Lung (tissue), 16 donors: ENCODE data around the gene THAP7. TPM values are rescaled to one million over a fixed set of nuclear protein-coding genes. Genes with fewer than 3 reads are reported as not detected.
"Not testable (repeated sequence)": the region's sequence is repeated elsewhere in the genome, so short reads cannot be mapped to it uniquely, and the experiment has no call there.

Source experiments
- ATAC-seq: fragments of 200-7000 bp; cut with Tn5 transposase; one replicate; pipeline ENCODE4 v1.9.1; 2020; ENCODE audit warnings: moderate number of reproducible peaks; ENCODE audit not compliant: insufficient read depth, low FRiP score
- DNase-seq, 3 donors: peaks; one replicate each; pipeline ENCODE4 v3.0.0-alpha.2; 2013 to 2017
- H3K27ac ChIP-seq, 2 donors: one replicate each; pipeline ENCODE4 v1.5.1; 2013; ENCODE audit warnings: mild to moderate bottlenecking in 2 of 2, moderate library complexity in 2 of 2, control low read depth in 1 of 2, inconsistent platforms in 1 of 2, low read depth in 1 of 2, low read length in 1 of 2
- H3K27me3 ChIP-seq, 3 donors: one replicate each; pipeline ENCODE4 v1.5.1; 2013; ENCODE audit warnings: low read length in 2 of 3; ENCODE audit not compliant: control insufficient read depth in 3 of 3, insufficient read depth in 3 of 3
- H3K36me3 ChIP-seq, 4 donors: one replicate each; pipeline ENCODE4 v1.5.1; 2013; ENCODE audit warnings: low read length in 4 of 4, mild to moderate bottlenecking in 1 of 4, moderate library complexity in 1 of 4; ENCODE audit not compliant: control insufficient read depth in 4 of 4, insufficient read depth in 4 of 4
- H3K4me1 ChIP-seq, 5 donors: one replicate each; pipeline ENCODE4 v1.5.1; 2013; ENCODE audit warnings: low read length in 5 of 5, mild to moderate bottlenecking in 2 of 5, moderate library complexity in 1 of 5; ENCODE audit not compliant: control insufficient read depth in 5 of 5, insufficient read depth in 5 of 5
- H3K4me3 ChIP-seq: one replicate; pipeline ENCODE4 v1.5.1; 2013; ENCODE audit warnings: mild to moderate bottlenecking, control low read depth, moderate library complexity
- H3K9ac ChIP-seq, 2 donors: one replicate each; pipeline ENCODE4 v1.5.1; 2013; ENCODE audit warnings: low read length in 2 of 2, control low read depth in 1 of 2; ENCODE audit not compliant: insufficient read depth in 1 of 2
- H3K9me3 ChIP-seq, 4 donors: one replicate each; pipeline ENCODE4 v1.5.1; 2013; ENCODE audit warnings: low read length in 3 of 4, mild to moderate bottlenecking in 1 of 4, moderate library complexity in 1 of 4; ENCODE audit not compliant: control insufficient read depth in 4 of 4, insufficient read depth in 3 of 4
- CTCF ChIP-seq: IDR thresholded peaks from 2 replicates; pipeline ENCODE4 v1.5.1; 2012; ENCODE audit warnings: mild to moderate bottlenecking; ENCODE audit errors: control extremely low read depth, extremely low read depth
- WGBS, 2 donors: extraction: QIAGEN DNeasy Blood & Tissue Kit; methylation state at CpG; one replicate each; pipeline ENCODE4 v1.1.7; 2013; 5-methylcytosine and 5-hydroxymethylcytosine counted together
- long read RNA-seq, 5 donors: transcript quantifications; one replicate each; lab custom pipeline, GENCODE V29; 2026
- polyA plus RNA-seq, 2 donors: library from polyadenylated mRNA; stranded (reverse); fragments of 200-250 nt; gene quantifications; one replicate each; pipeline ENCODE4 v1.2.1, GENCODE V29; 2013
- total RNA-seq, 2 donors: library from RNA; depleted of rRNA in 1 of 2; stranded (reverse); fragments of >200 nt in 1 of 2; gene quantifications; one replicate each; pipeline ENCODE4 v1.2.1, GENCODE V29; 2014 to 2021
- donor health status: control.
- donor health status: control.
- donor health status: Bipolar disorder and iron deficiency.
- donor health status: healthy.
- donor health status: DM: yes; HTN: yes; CAD: no.

Gene THAP7
- 10 to 100 TPM; 20.4 to 28.1 TPM for total RNA-seq
- 10 to 100 TPM; 27.1 to 61.3 TPM for polyA plus RNA-seq
- long read RNA-seq, donor 1, transcript THAP7-202 (5 exons, 1,144 nt), result minor isoform, 5 of 31 reads
- long read RNA-seq, donor 1, transcript THAP7-204 (2 exons, 1,809 nt), result major isoform, 8 of 31 reads
- long read RNA-seq, donor 1, partial matches to known transcripts, result 10 of 31 reads
- long read RNA-seq, donor 1, other reads (novel, unspliced or antisense), result 0 of 31 reads
- long read RNA-seq, donor 2, partial matches to known transcripts, result 0 of 11 reads
- long read RNA-seq, donor 2, other reads (novel, unspliced or antisense), result 0 of 11 reads
- long read RNA-seq, donor 3, partial matches to known transcripts, result 0 of 3 reads
- long read RNA-seq, donor 3, other reads (novel, unspliced or antisense), result 0 of 3 reads
- long read RNA-seq, donor 4, partial matches to known transcripts, result 0 of 9 reads
- long read RNA-seq, donor 4, other reads (novel, unspliced or antisense), result 0 of 9 reads
- long read RNA-seq, donor 5, transcript THAP7-208 (3 exons, 1,957 nt), result major isoform, 6 of 15 reads
- long read RNA-seq, donor 5, transcript THAP7-204 (2 exons, 1,809 nt), result major isoform, 6 of 15 reads
- long read RNA-seq, donor 5, partial matches to known transcripts, result 0 of 15 reads
- long read RNA-seq, donor 5, other reads (novel, unspliced or antisense), result 0 of 15 reads

GRCh38 chr22:21001601-21002325, at the start of gene THAP7:
Gene THAP7, minus strand, starts transcription at chr22:21002118. Its CDS starts 207 bp downstream, at chr22:21001911.
- H3K4me3 ChIP-seq, result peak within 1 kb of the TSS; percentile 65
- no peak for TF ChIP-seq CTCF

GRCh38 chr22:21051145-21051830, 49.4 kb upstream of the THAP7 start:
- Histone ChIP-seq H3K9ac (no peak overlapping the region), H3K4me3 (no peak overlapping the region), H3K36me3 (no peaks in the 10 kb centered on the region), H3K4me1 (peaks cover 0 to under 1% (median 0%) of the 10 kb centered on the region in 5 donors), H3K27ac (no peak overlapping the region), H3K9me3 (peaks cover 0 to 1% (median 0%) of the 10 kb centered on the region in 4 donors), H3K27me3 (peaks cover 0 to 3% (median 0%) of the 10 kb centered on the region in 3 donors)
- no peak for TF ChIP-seq CTCF
- ATAC-seq (no peak), DNase-seq (no peak)
- 84 to 88% methylated on average over 9 of the region's 9 CpGs for WGBS, 2 donors

More at GRCh38 chr22:21001601-21002325, at the start of gene THAP7:
- DNase-seq (peak; percentile 97 to 98 (median 98)), ATAC-seq (peak; percentile 97)
- 0% methylated on average over 83 of the region's 83 CpGs for WGBS, 2 donors
- H3K9ac ChIP-seq, result peak within 1 kb of the TSS; percentile 76 to 81
- H3K27me3 ChIP-seq, result no peaks in the 10 kb centered on the region
- H3K4me1 ChIP-seq, result peaks cover 5 to 30% (median 13%) of the 10 kb centered on the region in 5 donors
- peaks cover 0 to 29% (median 2%) of the 10 kb centered on the region in 4 donors for H3K36me3 ChIP-seq
- no peaks in the 10 kb centered on the region for H3K9me3 ChIP-seq
- H3K27ac ChIP-seq, result peak within 1 kb of the TSS; percentile 96 to 99

- H3K36me3 ChIP-seq, DNase-seq, H3K27me3 ChIP-seq, H3K9ac ChIP-seq, H3K27ac ChIP-seq, H3K4me3 ChIP-seq, H3K9me3 ChIP-seq, ATAC-seq: not testable (repeated sequence)
- H3K4me1 ChIP-seq, result peaks cover 0 to 13% (median 0%) of the 10 kb centered on the region in 5 donors
- WGBS, 2 donors, result 90 to 100% methylated on average over 2 to 9 of the region's 12 CpGs
Observed at GRCh38 chr22:21048965-21049364, 47.0 kb upstream of the THAP7 start.

GRCh38 chr22:21048448-21048847, 46.5 kb upstream of the THAP7 start:
- not testable (repeated sequence) for H3K27ac ChIP-seq, H3K27me3 ChIP-seq, ATAC-seq, H3K9me3 ChIP-seq, H3K9ac ChIP-seq, H3K4me3 ChIP-seq, H3K36me3 ChIP-seq, DNase-seq
- peaks cover 0 to 13% (median 0%) of the 10 kb centered on the region in 5 donors for H3K4me1 ChIP-seq
- WGBS, 2 donors, result 74 to 85% methylated on average over 5 of the region's 5 CpGs
